GM18868 (cell line): Measurements from ENCODE around the gene TRIM10.

Experiments used
- ATAC-seq: cut with Tn5 transposase; IDR thresholded peaks from one replicate; pipeline ENCODE4 v1.9.1; 2021; ENCODE audit warnings: mild to moderate bottlenecking, moderate library complexity; ENCODE audit not compliant: unreplicated experiment

The TRIM10 gene

GRCh38 chr6:30160785-30161531 lies at the start of gene TRIM10:
TSS of gene TRIM10 (minus strand) at chr6:30161211. CDS start at chr6:30160858, 353 bp downstream.
- ATAC-seq, result no peak

GRCh38 chr6:30207619-30208295 lies 46.7 kb upstream of the TRIM10 start:
- ATAC-seq, result no peak

GRCh38 chr6:30206799-30207618 lies 46.0 kb upstream of the TRIM10 start:
- ATAC-seq, result no peak

- no peak for ATAC-seq
These were observed 45.1 kb upstream of the TRIM10 start for GRCh38 chr6:30206152-30206551.

- no peak for ATAC-seq
These were observed 43.1 kb upstream of the TRIM10 start for GRCh38 chr6:30204116-30204515.

GRCh38 chr6:30202366-30202765 lies 41.4 kb upstream of the TRIM10 start:
- ATAC-seq, result no peak

- peak; percentile 86 for ATAC-seq
These were observed 39.7 kb upstream of the TRIM10 start for GRCh38 chr6:30200551-30201281.

GRCh38 chr6:30198166-30199084 lies 37.4 kb upstream of the TRIM10 start:
- no peak for ATAC-seq

GRCh38 chr6:30196376-30196775 lies 35.4 kb upstream of the TRIM10 start:
- no peak for ATAC-seq

- no peak for ATAC-seq
These were observed 34.9 kb upstream of the TRIM10 start for GRCh38 chr6:30195951-30196350.

GRCh38 chr6:30194797-30195690 lies 34.0 kb upstream of the TRIM10 start:
- no peak for ATAC-seq

GRCh38 chr6:30192076-30192475 lies 31.1 kb upstream of the TRIM10 start:
- no peak for ATAC-seq

GRCh38 chr6:30188541-30188940 lies 27.5 kb upstream of the TRIM10 start:
- no peak for ATAC-seq

- no peak for ATAC-seq
These were observed 25.0 kb upstream of the TRIM10 start for GRCh38 chr6:30185846-30186484.

GRCh38 chr6:30184417-30185031 lies 23.5 kb upstream of the TRIM10 start:
- ATAC-seq, result no peak

- no peak for ATAC-seq
These were observed 19.1 kb upstream of the TRIM10 start for GRCh38 chr6:30180145-30180544.

GRCh38 chr6:30178837-30179236 lies 17.8 kb upstream of the TRIM10 start:
- ATAC-seq, result no peak

- ATAC-seq, result no peak
These were observed 14.8 kb upstream of the TRIM10 start for GRCh38 chr6:30175765-30176164.
